K562 (cell line): ENCODE results near the gene LRP10. TPM values are rescaled to one million over a fixed set of nuclear protein-coding genes. Genes with fewer than 3 reads are reported as not detected.

Experiments used
- ATAC-seq: fragments of 200-7000 bp; cut with Tn5 transposase; 3 replicates; pipeline ENCODE4 v1.9.1; 2020; ENCODE audit warnings: moderate library complexity
- BruUV-seq: library from RNA; stranded (reverse); fragments of 400-500 nt; replicated peaks from 2 replicates; lab custom pipeline; 2021; lab: Mats Ljungman, UMichigan
- CTCF ChIA-PET: fragments of 300-600 bp; formaldehyde crosslinking; extraction: SDS; loops from one replicate; lab custom pipeline; 2021; ENCODE audit warnings: low intra/inter-chr PET ratio; lab: Yijun Ruan, JAX
- POLR2A ChIA-PET: fragments of 300-600, 350-650 bp; sonication (Branson Sonifier 250); formaldehyde crosslinking; extraction: SDS; loops from one replicate; lab custom pipeline; 2021; ENCODE audit warnings: antibody characterized with exemption, inconsistent platforms; lab: Yijun Ruan, JAX
- DNase-seq, 4 experiments: peaks; one replicate each; pipeline versions ENCODE4 v3.0.0 to v3.0.0-alpha.2; 2011 to 2018; ENCODE audit warnings: low spot score in 3 of 4, mixed read lengths in 3 of 4; ENCODE audit errors: extremely low read depth in 1 of 4
- FAIRE-seq: peaks from 2 replicates; lab custom pipeline; 2011; peaks lifted over from hg19 to GRCh38; lab: Jason Lieb, UNC
- H2AFZ ChIP-seq: 2 replicates; pipeline ENCODE4 v1.6.0; 2011; ENCODE audit warnings: low read depth, low read length, control low read depth, inconsistent platforms
- H3K27ac ChIP-seq: fragments of 200-600 bp; 3 replicates; pipeline ENCODE4 v1.8.0; 2011; ENCODE audit warnings: low read depth, mild to moderate bottlenecking, control low read depth, inconsistent platforms, low read length, moderate library complexity, mixed read lengths; ENCODE audit errors: extremely low read depth
- H3K27me3 ChIP-seq, 2 experiments: fragments of 300-600 bp in 1 of 2; 2 replicates in 1 of 2; 3 replicates in 1 of 2; pipeline versions ENCODE4 v1.6.0 to v1.8.0; 2011; ENCODE audit warnings: inconsistent platforms in 2 of 2, low read length in 2 of 2, mild to moderate bottlenecking in 1 of 2, mixed read lengths in 1 of 2, moderate library complexity in 1 of 2; ENCODE audit not compliant: control insufficient read depth in 2 of 2, insufficient read depth in 2 of 2
- H3K36me3 ChIP-seq: fragments of 300-600 bp; 3 replicates; pipeline ENCODE4 v1.8.0; 2011; ENCODE audit warnings: mild to moderate bottlenecking, low read length, inconsistent platforms; ENCODE audit not compliant: control insufficient read depth, insufficient read depth
- H3K4me1 ChIP-seq, 2 experiments: fragments of 200-600 bp in 1 of 2; replicated peaks in 1 of 2; 2 replicates in 1 of 2; 3 replicates in 1 of 2; pipeline versions ENCODE4 v1.5.1 to v1.8.0; 2011; ENCODE audit warnings: inconsistent platforms in 2 of 2, low read length in 2 of 2, mild to moderate bottlenecking in 1 of 2, mixed read lengths in 1 of 2, moderate library complexity in 1 of 2; ENCODE audit not compliant: control insufficient read depth in 2 of 2, insufficient read depth in 2 of 2
- H3K4me2 ChIP-seq: 2 replicates; pipeline ENCODE4 v1.6.1; 2011; ENCODE audit warnings: low read length, control low read depth, inconsistent platforms, mixed read lengths; ENCODE audit not compliant: insufficient read depth
- H3K4me3 ChIP-seq: fragments of 200-600 bp; sonication (generic), shearing (Covaris generic); 2 replicates; pipeline ENCODE4 v1.5.1; 2016; ENCODE audit warnings: control low read depth, inconsistent platforms
- H3K79me2 ChIP-seq: fragments of 200-600 bp; 3 replicates; pipeline ENCODE4 v1.8.0; 2011; ENCODE audit warnings: low read length, inconsistent platforms; ENCODE audit not compliant: control insufficient read depth, insufficient read depth
- H3K9ac ChIP-seq, 2 experiments: 2 replicates each; pipeline versions ENCODE4 v1.6.0 to v1.6.1; 2011; ENCODE audit warnings: low read depth in 2 of 2, low read length in 2 of 2, control low read depth in 1 of 2, inconsistent platforms in 1 of 2, mild to moderate bottlenecking in 1 of 2, mixed read lengths in 1 of 2; ENCODE audit not compliant: insufficient read depth in 1 of 2
- H3K9me1 ChIP-seq: one replicate; pipeline ENCODE4 v1.6.0; 2011; ENCODE audit warnings: inconsistent platforms, mild to moderate bottlenecking, low read length, moderate library complexity; ENCODE audit not compliant: control insufficient read depth, insufficient read depth
- H3K9me3 ChIP-seq: replicated peaks from 2 replicates; pipeline ENCODE4 v1.5.1; 2011; ENCODE audit warnings: low read depth, low read length, inconsistent platforms; ENCODE audit not compliant: control insufficient read depth, insufficient read depth
- H4K20me1 ChIP-seq: replicated peaks from 2 replicates; pipeline ENCODE4 v1.6.1; 2011; ENCODE audit warnings: low read length, inconsistent platforms, mixed read lengths; ENCODE audit not compliant: control insufficient read depth, insufficient read depth
- C11orf30 ChIP-seq: fragments of 450-650 bp; IDR thresholded peaks from 2 replicates; pipeline ENCODE4 v1.6.1; 2016; ENCODE audit warnings: low read depth, mild to moderate bottlenecking
- CBFA2T3 ChIP-seq: fragments of 450-650 bp; IDR thresholded peaks from 2 replicates; pipeline ENCODE4 v1.6.1; 2017
- DACH1 ChIP-seq: fragments of 450-650 bp; IDR thresholded peaks from 2 replicates; pipeline ENCODE4 v1.6.1; 2018; ENCODE audit not compliant: partially characterized antibody
- DIDO1 ChIP-seq: fragments of 450-650 bp; IDR thresholded peaks from 2 replicates; pipeline ENCODE4 v1.6.1; 2016; ENCODE audit warnings: low read depth, missing biosample characterization, missing genetic modification characterization
- MAFF ChIP-seq: IDR thresholded peaks from 2 replicates; pipeline ENCODE4 v1.6.1; 2012; ENCODE audit warnings: low read length, improper control_type of control experiment
- MAFG ChIP-seq: fragments of 450-650 bp; conservative IDR thresholded peaks from 2 replicates; pipeline ENCODE4 v1.6.1; 2016; ENCODE audit warnings: missing genetic modification characterization, missing compliant biosample characterization
- MAFK ChIP-seq: IDR thresholded peaks from 2 replicates; pipeline ENCODE4 v1.6.1; 2011; ENCODE audit warnings: low read length, improper control_type of control experiment
- MEF2A ChIP-seq: IDR thresholded peaks from 2 replicates; pipeline ENCODE4 v1.6.1; 2011; ENCODE audit warnings: low read depth, mild to moderate bottlenecking, low read length, moderate library complexity; ENCODE audit not compliant: control insufficient read depth
- NFE2 ChIP-seq: IDR thresholded peaks from 2 replicates; pipeline ENCODE4 v1.6.1; 2014; ENCODE audit warnings: antibody characterized with exemption, low read depth
- PML ChIP-seq: IDR thresholded peaks from 2 replicates; pipeline ENCODE4 v1.6.1; 2012; ENCODE audit warnings: low read length, inconsistent platforms
- RAD51 ChIP-seq: fragments of 450-650 bp; IDR thresholded peaks from 2 replicates; pipeline ENCODE4 v1.7.1; 2016; ENCODE audit warnings: low read depth, mild to moderate bottlenecking, borderline replicate concordance
- RB1 ChIP-seq: fragments of 450-650 bp; IDR thresholded peaks from 2 replicates; pipeline ENCODE4 v1.6.1; 2017; ENCODE audit warnings: low read depth, mild to moderate bottlenecking
- RFX7 ChIP-seq: fragments of 250-450 bp; sonication (Bioruptor Pico); IDR thresholded peaks from 2 replicates; pipeline ENCODE4 v1.5.1; 2021; ENCODE audit warnings: mild to moderate bottlenecking
- TFAP4 ChIP-seq: sonication (generic); formaldehyde crosslinking; IDR thresholded peaks from 2 replicates; pipeline ENCODE4 v1.8.0; 2022; ENCODE audit warnings: missing genetic modification reagents, mild to moderate bottlenecking, moderate library complexity, borderline replicate concordance
- XRCC5 ChIP-seq: fragments of 200-400 bp; formaldehyde crosslinking; IDR thresholded peaks from 2 replicates; pipeline ENCODE4 v1.6.1; 2017; ENCODE audit warnings: low read depth, mild to moderate bottlenecking, low read length
- ZBTB7A ChIP-seq: IDR thresholded peaks from 2 replicates; pipeline ENCODE4 v1.6.1; 2011; ENCODE audit warnings: low read depth, mild to moderate bottlenecking, low read length, moderate library complexity, borderline replicate concordance; ENCODE audit not compliant: control insufficient read depth
- ZNF316 ChIP-seq: fragments of 450-650 bp; IDR thresholded peaks from 2 replicates; pipeline ENCODE4 v1.6.1; 2016
- WGBS: fragments of 100-300 bp; shearing (Covaris generic); methylation state at CpG from one replicate; pipeline ENCODE4 v1.1.6; 2016; ENCODE audit warnings: low coverage, mixed read lengths; ENCODE audit not compliant: insufficient coverage; ENCODE audit errors: missing lambda C conversion rate; 5-methylcytosine and 5-hydroxymethylcytosine counted together
- in situ Hi-C: fragments of 300-500 bp; cut with MboI; formaldehyde crosslinking; loops from 4 replicates; pipeline ENCODE4 v1.15.0; 2018; ENCODE audit warnings: inconsistent platforms, mixed read lengths
- intact Hi-C: fragments of 100-400 bp; cut with micrococcal nuclease; formaldehyde crosslinking; loops from 2 replicates; pipeline ENCODE4 v1.14.2; 2022
- polyA plus RNA-seq, 8 experiments: library from polyadenylated mRNA; depleted of rRNA in 4 of 8; stranded (reverse) in 5 of 8; unstranded in 3 of 8; fragments of >200 nt; fragmentation: Nextera tagmentation in 2 of 8; fragmentation: Illumina TruSeq in 1 of 8; extraction: Ambion mirVana in 2 of 8; extraction: Trizol in 1 of 8; gene quantifications; 2 replicates each; pipeline versions ENCODE4 v1.2.1 to v1.2.3, GENCODE V29; 2011 to 2014; ENCODE audit warnings: inconsistent platforms in 1 of 8, missing spikeins in 1 of 8
- total RNA-seq, 7 experiments: library from RNA; depleted of rRNA in 6 of 7; stranded (reverse); fragments of >200 nt in 6 of 7; fragmentation: Illumina TruSeq in 2 of 7; extraction: Trizol in 2 of 7; gene quantifications; 2 replicates each; pipeline versions ENCODE4 v1.2.1 to v1.2.3, GENCODE V29; 2011 to 2021; ENCODE audit warnings: low replicate concordance in 1 of 7

Gene LRP10
- total and polyA plus RNA-seq, 9 of the 15 experiments (the other 6 are each of a cell fraction or from before 2014, with no cell fraction given): 1.3 to 45.5 (median 10.9) TPM

GRCh38 chr14:22848351-22849164, 23.0 kb upstream of the LRP10 start:
- H3K36me3 ChIP-seq: no peaks in the 10 kb centered on the region
- H3K4me3 ChIP-seq: no peak overlapping the region
- ATAC-seq (no peak), DNase-seq (no peak), FAIRE-seq (peak; percentile 66)
- no peaks in the 10 kb centered on the region for H3K9me1 ChIP-seq
- H3K9me3 ChIP-seq: no peaks in the 10 kb centered on the region
- no TSS peak for BruUV-seq
- H3K4me2 ChIP-seq: no peak overlapping the region
- no peaks in the 10 kb centered on the region for H3K79me2 ChIP-seq
- TF ChIP-seq XRCC5: no peak
- TF ChIP-seq RB1: no peak
- TF ChIP-seq C11orf30: peak; percentile 75
- TF ChIP-seq DACH1: peak; percentile 42
- no peak for TF ChIP-seq PML
- TF ChIP-seq MAFF: peak; percentile 35; the same call in 1 of the 2 replicates
- peak; percentile 57; the same call in 1 of the 2 replicates for TF ChIP-seq TFAP4 (CRISPR knock-in tag)
- TF ChIP-seq CBFA2T3: peak; percentile 16; the same call in 1 of the 2 replicates
- TF ChIP-seq DIDO1 (tag): no peak
- no peak for TF ChIP-seq RFX7
- TF ChIP-seq MAFK: peak; percentile 43; the same call in 1 of the 2 replicates
- peak; percentile 38; the same call in 1 of the 2 replicates for TF ChIP-seq ZBTB7A
- no peak for TF ChIP-seq RAD51
- TF ChIP-seq MAFG: no peak
- TF ChIP-seq ZNF316: peak; percentile 70
- 0 out of 2 replicates have a peak, but pooled peaks have one; percentile 9 for TF ChIP-seq NFE2
- no peak for TF ChIP-seq MEF2A
- intact Hi-C loops (no loop called here), in situ Hi-C loops (loop anchor here (10.0 kb wide), 2 partner anchors 194 to 284 kb away; no protein-coding TSS in a partner anchor)
- peak overlapping the region; percentile 22 for H2AFZ ChIP-seq
- H3K9ac ChIP-seq: peak overlapping the region in 1 of 2 experiments; percentile 53; a peak in 1 of 4 replicates
- no peaks in the 10 kb centered on the region for H3K27me3 ChIP-seq
- ChIA-PET CTCF (interaction anchor here (1.0 kb wide), 1 partner anchor 26 kb away, joined by 4 read pairs; no protein-coding TSS in a partner anchor), POLR2A (interaction anchor here (0.5 to 1.3 kb wide), 6 partner anchors 14 to 358 kb away, joined by 3 to 4 read pairs (median 3); no protein-coding TSS in a partner anchor)
- H4K20me1 ChIP-seq: no peaks in the 10 kb centered on the region
- peaks cover 5 to 33% of the 10 kb centered on the region in 2 experiments; a peak in 3 of 5 replicates for H3K4me1 ChIP-seq
- H3K27ac ChIP-seq: no peak overlapping the region
- 48% methylated on average over 11 of the region's 12 CpGs for WGBS
